Tibial nerve (tissue), 4 donors: ENCODE data around the gene CNDP1. TPM values are rescaled to one million over a fixed set of nuclear protein-coding genes. Genes with fewer than 3 reads are reported as not detected.

Source experiments
- DNase-seq, 2 donors: peaks; one replicate each; pipeline ENCODE4 v3.0.0-alpha.2; 2019; ENCODE audit warnings: low spot score in 2 of 2
- H3K27ac ChIP-seq, 4 donors: fragments of 200-600 bp; sonication (generic) in 3 of 4; one replicate each; pipeline ENCODE4 v1.5.1; 2017 to 2019; ENCODE audit warnings: mild to moderate bottlenecking in 1 of 4
- H3K27me3 ChIP-seq, 2 donors: fragments of 200-600 bp; sonication (generic) in 1 of 2; one replicate each; pipeline versions ENCODE4 v1.5.1 to v1.6.0; 2017 to 2019
- H3K36me3 ChIP-seq, 3 donors: fragments of 200-600 bp; sonication (generic); one replicate each; pipeline ENCODE4 v1.5.1; 2018 to 2019
- H3K4me1 ChIP-seq, 4 donors: fragments of 200-600 bp; sonication (generic) in 3 of 4; one replicate each; pipeline ENCODE4 v1.5.1; 2017 to 2019
- H3K4me3 ChIP-seq, 4 donors: fragments of 200-600 bp; sonication (generic) in 3 of 4; one replicate each; pipeline ENCODE4 v1.5.1; 2017 to 2019; ENCODE audit warnings: mild to moderate bottlenecking in 1 of 4, moderate library complexity in 1 of 4
- H3K9me3 ChIP-seq, 4 donors: fragments of 200-600 bp; sonication (generic) in 3 of 4; one replicate each; pipeline ENCODE4 v1.5.1; 2017 to 2019
- EP300 ChIP-seq, 2 donors: sonication (generic); formaldehyde crosslinking; IDR thresholded peaks; one replicate each; pipeline ENCODE4 v1.6.1; 2017; ENCODE audit warnings: antibody characterized with exemption in 2 of 2, mild to moderate bottlenecking in 1 of 2
- POLR2A ChIP-seq, 2 donors: fragments of 450-650 bp; IDR thresholded peaks; one replicate each; pipeline ENCODE4 v1.6.1; 2017; ENCODE audit warnings: antibody characterized with exemption in 2 of 2, mild to moderate bottlenecking in 2 of 2, moderate library complexity in 2 of 2
- WGBS, 2 donors: methylation state at CpG; one replicate each; pipeline ENCODE4 v1.1.5; 2018; 5-methylcytosine and 5-hydroxymethylcytosine counted together
- total RNA-seq, 4 donors: library from RNA; depleted of rRNA; stranded (reverse); fragments of >200 nt; gene quantifications; one replicate each; pipeline ENCODE4 v1.1.0, GENCODE V29; 2016
- TF ChIP-seq, protein P1 (sequence below), 5 experiments: fragments of 200-600 bp in 3 of 5; fragments of 450-650 bp in 2 of 5; sonication (generic) in 3 of 5; IDR thresholded peaks; one replicate each; pipeline ENCODE4 v1.5.1; 2016 to 2019; ENCODE audit warnings: antibody characterized with exemption in 5 of 5, mild to moderate bottlenecking in 3 of 5, moderate library complexity in 2 of 5

CNDP1 gene
- 1 to 10 TPM in 1 of 4 donors, under 1 TPM in 1, not detected in 2; 0.22 to 1.0 TPM for total RNA-seq

DNA sequence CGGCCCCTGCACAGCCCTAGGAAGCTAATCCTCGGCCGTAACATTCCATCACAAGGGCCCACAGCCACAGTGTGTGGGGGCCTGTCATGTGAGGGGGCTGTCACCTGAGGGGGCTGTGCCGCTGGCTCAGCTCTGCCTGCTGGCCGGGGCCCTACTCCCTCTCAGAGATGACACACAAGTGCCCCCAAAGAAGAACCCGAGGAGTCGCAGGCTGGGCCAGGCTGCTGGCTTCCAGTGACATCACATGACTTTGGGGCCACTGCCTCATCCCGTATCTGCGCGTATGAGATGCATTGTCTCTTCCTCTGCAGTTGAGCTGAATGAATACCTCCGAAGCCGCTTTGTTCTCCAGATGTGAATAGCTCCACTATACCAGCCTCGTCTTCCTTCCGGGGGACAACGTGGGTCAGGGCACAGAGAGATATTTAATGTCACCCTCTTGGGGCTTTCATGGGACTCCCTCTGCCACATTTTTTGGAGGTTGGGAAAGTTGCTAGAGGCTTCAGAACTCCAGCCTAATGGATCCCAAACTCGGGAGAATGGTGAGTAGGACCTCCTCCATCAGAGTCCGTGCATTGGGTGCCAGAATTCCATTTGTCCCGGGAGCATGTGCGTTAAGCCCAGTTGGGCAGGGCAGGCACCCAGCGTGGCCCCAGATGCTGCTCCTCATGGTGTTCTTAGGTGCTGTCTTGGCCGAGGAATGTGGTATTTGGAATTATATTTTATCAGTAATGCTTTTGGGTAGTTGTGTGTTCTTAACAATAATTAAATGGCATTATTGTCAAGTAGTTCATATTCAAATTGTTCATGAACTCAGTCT, at the start of gene CNDP1:
CNDP1 (plus strand) TSS at position 351 of the 820 bp plus-strand sequence; CDS start at position 519, 168 bp downstream.
- peaks cover 0 to 3% (median 0%) of the 10 kb centered on the region in 4 donors for H3K9me3 ChIP-seq
- no peaks in the 10 kb centered on the region for H3K4me1 ChIP-seq
- H3K27me3 ChIP-seq = no peaks in the 10 kb centered on the region
- WGBS, 2 donors = 75% methylated on average over 18 to 21 of the region's 21 CpGs
- no peaks in the 10 kb centered on the region for H3K36me3 ChIP-seq
- DNase-seq = no peak
- no peak within 1 kb of the TSS for H3K27ac ChIP-seq
- no peak for TF ChIP-seq POLR2A (IDR thresholded peaks at IDR 0.05)
- H3K4me3 ChIP-seq = no peak within 1 kb of the TSS

DNA sequence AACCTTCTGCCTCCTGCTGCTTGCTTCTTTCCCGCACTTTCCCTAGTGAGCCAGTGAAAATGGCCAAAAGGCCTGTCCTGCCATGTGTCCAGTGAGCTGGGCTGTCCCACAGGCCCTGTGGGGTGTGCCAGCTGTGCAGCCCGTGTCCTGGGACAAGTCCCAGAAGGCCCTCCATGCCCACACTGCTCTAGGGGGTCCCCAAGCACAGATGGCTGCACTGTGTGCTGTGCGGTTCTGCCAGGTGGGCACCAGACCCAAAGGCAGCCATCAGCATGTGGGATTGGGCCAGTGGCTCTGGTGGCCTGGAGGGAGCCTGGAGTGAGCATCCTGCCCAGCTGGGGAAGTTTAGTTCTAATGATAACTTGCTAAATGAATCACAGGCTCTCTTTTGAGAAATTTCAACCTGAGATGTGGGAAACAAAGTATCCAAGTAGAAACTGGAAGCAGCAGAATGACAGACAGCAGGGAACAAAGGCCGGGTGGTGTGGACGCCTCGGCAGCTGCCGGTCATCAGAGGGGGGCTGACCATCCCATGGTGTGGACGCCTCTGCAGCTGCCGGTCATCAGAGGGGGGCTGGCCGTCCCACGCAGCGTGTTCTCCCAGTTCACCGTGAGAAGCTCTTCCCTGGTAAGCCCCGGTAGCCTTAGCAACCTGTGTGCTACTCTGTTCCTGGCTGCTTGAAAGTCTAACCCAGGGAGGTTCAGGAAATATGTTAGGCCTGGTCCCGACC, 48.0 kb upstream of the CNDP1 start:
- 72 to 76% methylated on average over 15 of the region's 15 CpGs for WGBS, 2 donors
- Histone ChIP-seq H3K9me3 (no peaks in the 10 kb centered on the region), H3K4me1 (peaks cover 0 to 10% (median 2%) of the 10 kb centered on the region in 4 donors), H3K27me3 (no peaks in the 10 kb centered on the region), H3K27ac (no peak overlapping the region), H3K4me3 (no peak overlapping the region), H3K36me3 (no peaks in the 10 kb centered on the region)
- no peak for TF ChIP-seq EP300 (IDR thresholded peaks at IDR 0.05)
- TF ChIP-seq POLR2A (IDR thresholded peaks at IDR 0.05) = no peak
- TF ChIP-seq, protein P1, sequence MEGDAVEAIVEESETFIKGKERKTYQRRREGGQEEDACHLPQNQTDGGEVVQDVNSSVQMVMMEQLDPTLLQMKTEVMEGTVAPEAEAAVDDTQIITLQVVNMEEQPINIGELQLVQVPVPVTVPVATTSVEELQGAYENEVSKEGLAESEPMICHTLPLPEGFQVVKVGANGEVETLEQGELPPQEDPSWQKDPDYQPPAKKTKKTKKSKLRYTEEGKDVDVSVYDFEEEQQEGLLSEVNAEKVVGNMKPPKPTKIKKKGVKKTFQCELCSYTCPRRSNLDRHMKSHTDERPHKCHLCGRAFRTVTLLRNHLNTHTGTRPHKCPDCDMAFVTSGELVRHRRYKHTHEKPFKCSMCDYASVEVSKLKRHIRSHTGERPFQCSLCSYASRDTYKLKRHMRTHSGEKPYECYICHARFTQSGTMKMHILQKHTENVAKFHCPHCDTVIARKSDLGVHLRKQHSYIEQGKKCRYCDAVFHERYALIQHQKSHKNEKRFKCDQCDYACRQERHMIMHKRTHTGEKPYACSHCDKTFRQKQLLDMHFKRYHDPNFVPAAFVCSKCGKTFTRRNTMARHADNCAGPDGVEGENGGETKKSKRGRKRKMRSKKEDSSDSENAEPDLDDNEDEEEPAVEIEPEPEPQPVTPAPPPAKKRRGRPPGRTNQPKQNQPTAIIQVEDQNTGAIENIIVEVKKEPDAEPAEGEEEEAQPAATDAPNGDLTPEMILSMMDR (IDR thresholded peaks at IDR 0.05) = no peak
- no peak for DNase-seq

- Histone ChIP-seq H3K9me3 (no peaks in the 10 kb centered on the region), H3K27me3 (no peaks in the 10 kb centered on the region), H3K4me1 (peaks cover 0 to 10% (median 2%) of the 10 kb centered on the region in 4 donors), H3K4me3 (no peak overlapping the region), H3K36me3 (no peaks in the 10 kb centered on the region), H3K27ac (no peak overlapping the region)
- no peak for DNase-seq
- 93% methylated on average over 8 of the region's 8 CpGs for WGBS, 2 donors
- TF ChIP-seq POLR2A (IDR thresholded peaks at IDR 0.05) (no peak), EP300 (IDR thresholded peaks at IDR 0.05) (no peak)
- TF ChIP-seq, protein P1 (IDR thresholded peaks at IDR 0.05) = no peak
Measured at GRCh38 chr18:74488354-74488753, 45.9 kb upstream of the CNDP1 start.

- 95% methylated on average over 8 of the region's 8 CpGs for WGBS, 2 donors
- H3K4me1 ChIP-seq = peaks cover 0 to 10% (median 2%) of the 10 kb centered on the region in 4 donors
- no peaks in the 10 kb centered on the region for H3K9me3 ChIP-seq
- H3K36me3 ChIP-seq = no peaks in the 10 kb centered on the region
- TF ChIP-seq EP300 (IDR thresholded peaks at IDR 0.05) = no peak
- TF ChIP-seq, protein P1 (IDR thresholded peaks at IDR 0.05) = no peak
- TF ChIP-seq POLR2A (IDR thresholded peaks at IDR 0.05) = no peak
- no peak overlapping the region for H3K4me3 ChIP-seq
- DNase-seq = no peak
- no peak overlapping the region for H3K27ac ChIP-seq
- H3K27me3 ChIP-seq = no peaks in the 10 kb centered on the region
Measured at GRCh38 chr18:74488864-74489263, 45.4 kb upstream of the CNDP1 start.

GRCh38 chr18:74489676-74490075, 44.6 kb upstream of the CNDP1 start:
- peaks cover 0 to 10% (median 1%) of the 10 kb centered on the region in 4 donors for H3K4me1 ChIP-seq
- DNase-seq = no peak
- no peaks in the 10 kb centered on the region for H3K36me3 ChIP-seq
- H3K27ac ChIP-seq = no peak overlapping the region
- TF ChIP-seq, protein P1 (IDR thresholded peaks at IDR 0.05) = no peak
- no peak for TF ChIP-seq EP300 (IDR thresholded peaks at IDR 0.05)
- TF ChIP-seq POLR2A (IDR thresholded peaks at IDR 0.05) = no peak
- no peaks in the 10 kb centered on the region for H3K27me3 ChIP-seq
- H3K9me3 ChIP-seq = no peaks in the 10 kb centered on the region
- no peak overlapping the region for H3K4me3 ChIP-seq
- WGBS, 2 donors = 32 to 36% methylated on average over 7 of the region's 7 CpGs
